OCI-LY7 (cell line): ENCODE results near the gene RAMP3.

Experiments
- EZH2phosphoT487 ChIP-seq: fragments of 200-600 bp; sonication (generic); IDR thresholded peaks from 2 replicates; pipeline ENCODE4 v1.6.1; 2018; ENCODE audit warnings: low read depth, borderline replicate concordance, mild to moderate bottlenecking, mixed run types, antibody characterized with exemption, low read length, moderate library complexity, mixed read lengths
- TF ChIP-seq, protein P1 (sequence below): fragments of 200-600 bp; sonication (generic); conservative IDR thresholded peaks from 2 replicates; pipeline ENCODE4 v1.5.1; 2014; ENCODE audit warnings: mild to moderate bottlenecking, antibody characterized with exemption, low read length, moderate library complexity, mixed read lengths

DNA sequence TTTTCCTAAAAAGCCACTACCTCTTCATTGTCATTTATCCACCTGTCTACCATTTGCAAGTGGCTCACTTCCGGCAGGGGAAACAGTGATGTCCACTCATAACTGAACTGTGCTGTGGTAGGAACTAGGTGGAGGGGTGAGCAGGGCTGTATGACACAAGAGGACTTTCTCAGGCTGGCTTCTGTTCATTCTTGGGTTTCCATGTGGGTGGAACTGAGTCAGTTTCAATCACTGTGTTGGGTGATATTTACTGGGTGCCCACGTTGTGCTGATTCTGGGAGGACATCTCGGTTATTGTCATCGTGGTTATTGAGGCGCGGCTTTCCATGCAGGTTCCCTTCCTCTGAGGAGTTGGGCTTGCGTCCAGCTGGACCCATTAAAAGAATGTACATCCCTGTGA, 38.8 kb downstream of the RAMP3 start:
- TF ChIP-seq, protein P1, sequence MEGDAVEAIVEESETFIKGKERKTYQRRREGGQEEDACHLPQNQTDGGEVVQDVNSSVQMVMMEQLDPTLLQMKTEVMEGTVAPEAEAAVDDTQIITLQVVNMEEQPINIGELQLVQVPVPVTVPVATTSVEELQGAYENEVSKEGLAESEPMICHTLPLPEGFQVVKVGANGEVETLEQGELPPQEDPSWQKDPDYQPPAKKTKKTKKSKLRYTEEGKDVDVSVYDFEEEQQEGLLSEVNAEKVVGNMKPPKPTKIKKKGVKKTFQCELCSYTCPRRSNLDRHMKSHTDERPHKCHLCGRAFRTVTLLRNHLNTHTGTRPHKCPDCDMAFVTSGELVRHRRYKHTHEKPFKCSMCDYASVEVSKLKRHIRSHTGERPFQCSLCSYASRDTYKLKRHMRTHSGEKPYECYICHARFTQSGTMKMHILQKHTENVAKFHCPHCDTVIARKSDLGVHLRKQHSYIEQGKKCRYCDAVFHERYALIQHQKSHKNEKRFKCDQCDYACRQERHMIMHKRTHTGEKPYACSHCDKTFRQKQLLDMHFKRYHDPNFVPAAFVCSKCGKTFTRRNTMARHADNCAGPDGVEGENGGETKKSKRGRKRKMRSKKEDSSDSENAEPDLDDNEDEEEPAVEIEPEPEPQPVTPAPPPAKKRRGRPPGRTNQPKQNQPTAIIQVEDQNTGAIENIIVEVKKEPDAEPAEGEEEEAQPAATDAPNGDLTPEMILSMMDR: no peak
- no peak for TF ChIP-seq EZH2phosphoT487
